ENCODE measurements around the gene CALHM5.

The CALHM5 gene

DNA sequence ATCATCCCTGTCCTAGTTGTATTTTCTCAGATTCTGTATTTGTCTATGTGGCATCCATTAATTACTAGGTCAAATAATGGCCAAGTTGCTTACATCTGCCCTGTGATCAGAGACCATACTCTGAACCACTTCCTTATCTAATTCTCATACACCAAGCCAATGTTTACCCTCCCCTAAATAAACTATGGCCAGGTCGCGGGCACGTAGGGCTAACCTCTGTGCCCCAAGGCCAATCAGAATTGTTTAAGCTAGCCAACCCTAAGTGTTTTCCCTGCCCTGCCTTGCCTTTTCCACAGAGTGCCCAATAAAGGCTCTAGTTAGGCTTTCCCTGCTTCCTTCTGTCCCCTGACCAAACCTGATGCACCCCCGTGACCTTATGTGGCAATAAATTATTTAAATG is 39.4 kb downstream of the CALHM5 start:
- no peak for DNase-seq (ENCODE audit: low read depth)

DNA sequence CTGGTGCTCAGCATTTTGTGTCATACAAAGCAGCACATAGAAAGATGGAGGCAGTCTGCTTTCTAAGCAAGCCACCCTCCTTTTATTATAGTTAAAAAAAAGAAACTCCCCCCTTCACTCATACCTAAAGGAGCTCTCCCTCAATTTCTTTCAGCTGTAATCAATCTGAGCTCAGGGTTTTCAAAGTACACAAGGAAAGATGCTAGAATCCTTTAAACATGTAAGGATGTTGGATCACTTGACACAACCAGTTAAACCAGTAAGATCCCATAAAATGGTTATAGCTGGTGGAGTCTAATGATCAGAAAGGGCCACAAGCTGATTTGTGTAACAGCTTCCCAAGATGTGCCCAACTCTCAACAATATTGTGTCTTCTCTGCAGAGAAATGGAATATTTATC is 42.0 kb downstream of the CALHM5 start, which contains the start of gene CALHM4:
CALHM4 (plus strand) TSS at position 301 of the 400 bp plus-strand sequence; CDS start at position 344, 43 bp downstream.
- no peak for DNase-seq (ENCODE audit: low read depth)

DNA sequence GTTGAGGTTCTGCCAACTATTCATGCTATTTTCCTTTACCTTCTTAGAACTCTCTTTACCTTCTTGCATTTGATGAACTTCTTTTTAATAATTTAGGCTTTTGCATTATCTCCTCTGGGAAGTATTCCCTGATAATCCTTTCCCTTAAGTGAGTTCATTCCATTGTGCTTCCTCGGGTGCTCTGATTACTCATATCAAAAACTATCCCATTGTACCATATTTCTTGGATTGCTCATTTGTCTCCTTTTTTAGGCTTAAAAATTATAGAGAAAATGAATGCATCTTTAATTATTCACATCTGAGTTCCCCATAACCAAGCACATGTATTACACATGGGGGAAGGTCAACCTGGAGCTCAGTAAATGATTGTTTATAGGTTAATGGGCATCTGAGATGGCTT is 44.6 kb downstream of the CALHM5 start:
- DNase-seq (ENCODE audit: low read depth) = peak; percentile 58

DNA sequence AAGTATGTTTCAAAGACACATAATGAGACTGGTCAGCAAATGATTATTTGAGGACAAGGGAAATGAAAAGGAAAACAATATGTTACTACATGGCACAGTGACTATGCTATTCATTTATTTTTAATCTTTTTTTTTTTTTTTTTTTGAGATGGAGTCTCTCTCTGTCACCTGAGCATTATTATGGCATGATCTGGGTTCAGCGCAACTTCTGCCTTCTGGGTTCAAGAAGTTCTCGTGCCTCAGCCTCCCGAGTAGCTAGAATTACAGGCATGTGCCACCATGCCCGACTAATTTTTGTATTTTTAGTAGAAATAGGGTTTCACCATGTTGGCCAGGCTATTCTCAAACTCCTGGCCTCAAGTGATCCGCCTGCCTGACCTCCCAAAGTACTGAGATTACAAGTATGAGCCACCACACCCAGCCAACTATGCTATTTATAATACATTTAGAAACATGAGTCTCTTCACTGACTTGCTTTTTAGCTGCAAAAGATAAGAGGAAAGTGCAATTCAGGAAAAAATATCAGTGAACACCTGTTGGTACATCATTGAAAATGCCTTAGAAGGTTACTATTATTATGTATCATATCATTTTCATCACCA is 45.5 kb downstream of the CALHM5 start:
- DNase-seq (ENCODE audit: low read depth) = no peak

DNA sequence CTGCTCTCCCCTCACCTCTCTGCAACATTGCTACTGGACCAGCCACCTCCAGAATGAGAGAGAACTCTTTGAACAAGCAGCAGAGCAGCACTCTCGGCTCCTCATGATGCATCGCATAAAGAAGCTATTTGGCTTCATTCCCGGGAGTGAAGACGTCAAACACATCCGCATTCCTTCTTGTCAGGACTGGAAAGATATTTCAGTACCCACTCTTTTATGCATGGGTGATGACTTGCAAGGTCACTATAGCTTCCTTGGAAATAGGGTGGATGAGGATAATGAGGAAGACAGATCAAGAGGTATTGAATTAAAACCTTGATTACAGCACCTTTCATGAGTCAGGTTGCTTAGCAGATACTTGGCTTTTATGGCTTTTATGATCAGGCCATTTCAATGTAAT is 46.5 kb downstream of the CALHM5 start:
- DNase-seq (ENCODE audit: low read depth) = peak; percentile 87

DNA sequence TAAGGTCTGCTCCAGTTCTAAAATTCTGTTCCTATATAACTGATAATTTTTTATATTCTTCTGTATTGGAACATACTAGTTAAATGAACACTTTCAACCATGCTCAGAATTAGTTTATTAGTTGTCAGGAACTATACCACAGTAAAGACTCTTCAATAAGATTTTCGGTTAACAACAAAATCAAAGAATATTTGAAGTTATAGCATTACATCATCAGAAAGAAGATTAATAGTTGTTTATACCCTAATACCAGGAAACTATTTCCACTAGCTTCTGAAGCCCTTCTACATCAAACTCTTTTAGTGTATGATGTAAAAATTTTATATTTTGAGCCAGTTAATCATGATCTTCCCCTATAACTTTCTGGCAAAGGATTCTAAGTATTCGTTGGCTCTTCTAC is 48.7 kb downstream of the CALHM5 start:
- no peak for DNase-seq (ENCODE audit: low read depth)

DNA sequence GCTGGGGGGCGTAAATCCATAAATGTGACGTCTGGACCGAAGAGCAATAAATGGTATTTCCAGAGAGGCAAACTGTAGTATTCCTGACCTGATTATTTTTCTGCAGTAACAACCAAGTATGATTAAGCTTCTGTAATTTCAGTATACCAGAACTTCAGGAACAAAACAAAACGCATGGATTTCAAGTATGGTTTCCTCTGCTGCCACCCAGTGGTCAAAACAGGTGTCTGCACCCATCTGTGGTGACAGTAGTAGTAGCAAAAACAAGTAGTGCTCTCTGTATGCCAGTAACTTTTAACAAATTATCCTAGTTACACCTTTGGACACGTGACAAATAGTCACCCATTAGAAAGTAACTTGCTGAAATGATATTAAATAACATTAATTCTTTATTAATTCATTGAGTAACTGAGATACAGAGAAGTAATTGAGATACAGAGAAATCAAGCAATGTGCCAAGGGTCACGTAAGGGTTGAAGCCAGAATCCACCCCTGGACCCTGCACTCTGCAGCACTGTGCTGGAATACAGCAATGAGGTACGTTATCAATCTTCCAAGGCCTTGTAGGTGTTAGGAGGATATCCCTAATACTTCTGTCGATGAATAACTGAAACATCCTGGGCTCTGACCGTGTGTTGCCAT is 50.1 kb downstream of the CALHM5 start:
- DNase-seq (ENCODE audit: low read depth) = no peak

DNA sequence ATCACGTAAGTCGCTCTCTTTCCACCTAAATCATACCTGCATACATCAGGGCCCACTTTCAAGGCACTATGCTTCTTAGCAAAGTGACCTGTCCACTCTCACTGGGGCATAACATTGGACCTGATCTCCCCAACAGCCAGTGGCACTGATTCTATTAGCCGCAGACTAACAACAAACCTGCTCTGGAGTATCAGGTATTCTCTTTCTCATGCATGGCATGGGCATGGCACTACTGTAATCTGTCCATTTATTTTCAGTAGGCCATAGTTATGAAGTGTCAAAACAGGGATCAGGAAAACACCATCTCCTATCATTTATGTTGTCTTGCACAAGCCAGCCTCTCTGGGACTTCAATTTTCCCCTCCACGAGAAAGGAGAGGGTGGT is 50.6 kb downstream of the CALHM5 start:
- no peak for DNase-seq (ENCODE audit: low read depth)

DNA sequence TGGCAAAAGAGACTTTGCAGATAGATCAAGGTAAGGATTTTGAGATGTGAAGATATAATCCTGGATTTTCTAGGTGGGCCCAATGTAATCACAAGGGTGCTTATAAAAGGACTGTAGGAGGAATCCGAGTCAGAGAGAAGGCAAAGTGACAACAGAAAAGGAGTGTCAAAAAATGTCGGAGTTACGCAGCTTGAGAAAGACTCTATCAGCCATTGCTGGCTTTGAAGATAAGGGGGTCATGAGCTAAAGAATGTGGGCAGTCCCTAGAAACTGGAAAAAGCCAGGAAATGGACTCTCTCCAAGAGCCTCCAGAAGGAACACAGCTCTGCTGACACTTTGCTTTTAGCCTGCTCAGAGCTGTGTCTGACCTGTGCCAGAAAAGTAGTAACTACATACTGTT is 51.2 kb downstream of the CALHM5 start:
- no peak for DNase-seq (ENCODE audit: low read depth)

DNA sequence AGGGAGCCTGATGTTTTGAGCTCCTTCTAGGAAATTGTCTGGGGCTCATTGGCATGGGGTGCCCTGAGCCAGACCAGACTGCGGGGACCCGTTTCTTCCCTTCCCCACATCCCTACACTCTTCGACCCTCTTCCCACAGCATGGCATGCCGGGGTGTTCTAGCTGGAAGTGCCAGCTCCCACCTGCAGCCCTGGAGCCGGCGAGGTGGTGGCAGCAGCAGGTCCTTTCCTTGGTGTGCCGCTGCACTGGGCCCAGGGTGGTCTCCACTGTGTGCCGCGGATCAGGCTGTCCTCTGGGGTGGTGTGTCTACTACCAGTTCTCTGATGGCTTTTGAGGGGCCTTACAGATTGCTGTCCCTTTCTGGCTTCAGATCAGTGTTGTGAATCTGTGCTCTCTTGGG is 52.4 kb downstream of the CALHM5 start:
- DNase-seq (ENCODE audit: low read depth) = no peak

DNA sequence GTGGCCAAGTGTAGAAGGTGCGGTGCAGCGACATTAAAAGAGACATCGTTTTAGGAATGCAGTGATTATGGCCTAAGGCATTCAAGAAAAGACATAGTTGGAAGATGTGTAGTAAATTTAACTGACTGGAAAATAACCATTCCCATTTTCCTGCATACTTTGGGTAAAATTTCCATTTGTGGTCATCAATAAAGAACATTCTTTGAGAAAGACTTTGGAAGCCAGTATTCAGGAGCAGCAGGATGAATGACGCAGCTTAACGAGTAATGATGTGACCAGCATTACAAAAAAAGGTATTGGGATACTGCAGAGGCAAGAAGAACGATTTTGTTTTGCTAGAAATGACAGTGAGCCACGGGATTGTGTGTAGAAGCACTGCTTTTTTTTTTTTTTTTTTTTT is 52.9 kb downstream of the CALHM5 start:
- no peak for DNase-seq (ENCODE audit: low read depth)

DNA sequence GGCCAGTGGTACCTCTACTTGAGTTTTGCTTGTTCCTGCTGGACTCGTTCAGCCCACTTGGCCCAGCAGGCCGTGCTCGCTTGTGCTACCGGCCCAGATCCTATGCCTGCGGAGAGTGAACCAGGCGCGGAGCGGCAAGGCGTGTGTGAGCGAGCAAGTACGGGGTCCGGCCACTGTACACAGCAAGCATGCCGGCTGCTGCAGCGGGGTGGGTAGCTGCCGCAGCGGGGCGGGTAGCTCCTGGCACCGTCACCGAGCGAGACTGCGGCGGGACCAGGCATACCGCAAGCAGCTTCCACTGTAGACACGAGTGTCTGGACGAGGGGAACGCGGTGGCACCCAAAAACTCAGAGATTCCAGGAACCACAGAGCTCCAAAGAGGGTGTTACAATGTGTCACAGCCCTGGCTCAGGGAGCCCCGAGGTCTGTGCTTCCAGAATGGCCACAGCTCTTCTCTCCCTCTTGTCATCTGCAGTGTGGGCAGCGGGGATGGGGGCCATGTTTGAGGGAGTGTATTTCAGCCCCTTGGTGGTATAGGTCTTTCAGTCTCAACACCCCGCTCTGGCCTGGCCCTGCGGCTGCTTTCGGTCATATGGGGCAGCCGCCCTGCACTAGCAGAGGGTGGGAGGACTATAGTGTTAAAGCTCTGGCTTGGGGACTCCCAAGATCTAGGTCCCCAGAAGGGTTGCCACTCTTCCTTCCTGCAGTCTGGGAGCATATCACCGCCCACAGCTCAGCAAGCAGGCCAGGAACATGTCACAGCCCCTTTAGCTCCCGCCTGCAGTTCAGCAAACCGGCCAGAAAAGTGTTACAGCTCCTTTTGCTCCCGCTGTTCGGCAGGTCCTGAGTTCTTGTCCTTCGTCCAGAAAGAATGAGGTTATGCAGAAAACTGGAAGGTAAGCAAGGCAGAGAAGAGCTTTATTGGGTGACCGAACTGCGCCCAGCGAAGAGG is 53.8 kb downstream of the CALHM5 start:
- no peak for DNase-seq (ENCODE audit: low read depth)

DNA sequence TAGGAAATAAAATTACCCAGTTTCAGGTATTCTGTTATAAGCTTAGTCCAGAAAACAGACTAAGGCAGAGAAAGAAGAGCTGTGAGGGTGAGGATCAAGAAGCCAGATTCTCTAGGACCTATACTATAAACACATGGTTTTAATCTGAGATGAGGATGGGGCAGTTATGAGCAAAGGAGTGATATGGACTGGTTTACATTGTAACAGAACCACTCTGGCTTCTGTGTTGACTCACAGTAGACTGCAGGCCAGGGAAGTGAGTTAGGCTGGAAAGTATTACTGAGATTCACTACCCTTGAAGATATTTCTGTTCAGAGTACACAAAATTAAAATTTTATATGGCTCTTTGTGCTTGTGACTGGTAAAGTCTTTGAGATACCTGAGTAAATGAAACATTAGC is 56.7 kb downstream of the CALHM5 start:
- no peak for DNase-seq (ENCODE audit: low read depth)

DNA sequence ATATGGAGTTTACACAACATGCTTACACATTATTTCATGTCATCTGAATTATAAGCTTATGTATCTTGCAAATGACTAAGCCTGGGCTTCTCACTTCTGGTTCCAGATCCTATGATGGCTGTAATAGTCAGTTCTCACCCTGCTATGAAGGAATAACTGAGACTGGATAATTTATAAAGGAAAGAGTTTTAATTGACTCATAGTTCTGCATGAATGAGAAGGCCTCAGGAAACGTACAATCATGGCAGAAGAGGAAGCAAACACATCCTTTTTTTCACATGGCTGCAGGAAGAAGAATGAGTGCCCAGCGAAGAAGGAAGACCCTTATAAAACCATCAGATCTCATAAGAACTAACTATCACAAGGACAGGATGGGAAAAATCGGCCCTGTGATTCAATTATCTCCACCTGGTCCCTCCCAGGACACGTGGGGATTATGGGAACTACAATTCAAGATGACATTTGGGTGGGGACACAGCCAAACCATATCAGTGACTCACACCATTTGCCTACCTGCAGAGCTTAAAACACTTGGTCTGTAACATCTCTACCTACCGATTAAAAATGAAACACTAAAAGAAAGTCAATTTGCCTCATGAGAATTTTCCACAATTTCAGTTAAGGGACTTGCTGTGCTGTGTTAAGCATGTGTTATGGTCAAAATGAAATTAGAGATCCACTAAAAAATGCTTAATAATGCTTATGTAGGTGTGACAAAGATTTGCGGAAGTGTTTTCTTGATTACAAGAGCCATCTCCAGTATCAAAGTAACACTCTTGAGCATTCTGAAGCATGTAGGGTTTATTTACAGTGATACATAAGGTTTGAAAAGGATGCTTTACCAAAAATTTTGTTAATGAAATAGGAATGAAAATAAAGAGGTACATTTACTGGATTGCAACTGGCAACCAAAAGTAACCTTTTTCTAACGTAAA is 57.6 kb downstream of the CALHM5 start:
- DNase-seq (ENCODE audit: low read depth) = no peak

DNA sequence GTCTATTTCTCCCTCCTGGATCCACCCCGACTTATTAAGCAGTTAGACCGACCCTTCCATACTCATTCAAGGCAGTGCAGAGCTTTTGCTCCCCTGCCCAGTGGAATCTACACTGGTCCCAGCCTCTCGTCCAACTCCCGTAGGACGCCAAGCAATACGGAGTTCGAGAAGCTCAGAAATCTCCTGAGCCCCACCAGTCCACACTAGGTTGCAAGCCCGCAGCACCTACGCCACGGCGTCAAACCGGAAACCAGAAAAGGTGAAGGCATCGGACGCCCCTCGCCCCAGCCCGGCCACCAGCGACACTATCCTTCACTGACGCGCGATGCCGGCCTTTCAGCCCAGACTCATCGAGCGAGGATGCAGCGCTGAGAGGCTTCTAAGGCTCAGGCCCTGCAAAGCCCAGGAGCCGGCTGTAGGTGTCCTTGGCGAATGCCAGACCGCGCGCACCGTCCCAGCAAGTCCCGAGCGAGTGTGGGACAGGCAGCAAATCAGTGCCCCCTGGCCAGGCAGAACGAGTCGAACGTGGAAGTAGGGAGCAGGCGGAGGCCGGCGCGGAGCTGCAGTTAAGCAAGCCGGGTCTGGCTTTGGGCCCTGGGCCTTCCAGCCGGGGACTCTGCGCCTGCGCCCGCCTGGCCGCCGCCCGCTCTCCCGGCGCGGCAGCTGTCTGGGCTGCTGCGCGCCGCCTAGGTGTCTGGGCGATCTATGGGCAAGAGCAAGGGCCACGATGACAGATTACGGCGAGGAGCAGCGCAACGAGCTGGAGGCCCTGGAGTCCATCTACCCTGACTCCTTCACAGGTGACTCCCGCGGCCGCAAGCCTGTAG is 59.6 kb downstream of the CALHM5 start, which contains the start of gene RWDD1:
RWDD1 (plus strand) TSS at position 649 of the 827 bp plus-strand sequence; CDS start at position 728, 79 bp downstream.
- peak; percentile 99 for DNase-seq (ENCODE audit: low read depth)

DNA sequence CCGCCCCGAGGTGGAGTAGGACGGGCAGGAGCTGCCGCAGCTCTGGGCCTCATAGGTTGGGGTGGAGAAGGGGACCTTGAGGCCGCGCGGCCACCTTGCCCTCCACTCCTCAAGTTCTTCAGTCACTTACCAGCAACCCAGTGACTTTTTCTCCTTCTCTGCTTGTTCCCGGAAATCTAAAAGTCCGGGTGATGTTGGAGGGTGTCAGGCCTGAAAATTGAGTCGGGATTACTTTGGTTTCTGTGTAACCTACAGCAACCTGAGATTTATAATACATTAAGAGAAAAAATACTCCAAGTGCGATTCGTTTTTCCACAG is 60.2 kb downstream of the CALHM5 start:
- no peak for DNase-seq (ENCODE audit: low read depth)

DNA sequence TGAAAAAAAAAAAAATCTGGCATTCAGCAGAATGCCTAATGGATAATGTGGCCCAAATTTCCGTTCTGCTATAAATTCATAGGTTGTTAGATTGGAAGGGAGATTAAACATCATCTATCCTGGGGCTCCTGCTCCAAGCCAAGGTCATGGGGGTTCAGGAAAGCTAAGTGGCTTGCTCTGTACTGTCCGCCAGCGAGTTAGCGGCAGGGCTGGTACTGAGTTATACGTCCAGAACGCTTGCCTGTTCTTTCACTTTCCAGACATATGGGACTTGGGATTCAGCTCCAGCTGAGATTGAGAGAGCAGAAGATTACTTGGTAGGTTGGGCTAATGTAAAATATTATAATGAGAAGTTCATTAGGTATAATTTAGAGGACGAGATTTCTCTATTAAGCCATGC is 60.7 kb downstream of the CALHM5 start:
- DNase-seq (ENCODE audit: low read depth) = no peak

All from GM04504 (cell line).